Mesendoderm (in vitro differentiated cells): ENCODE results near the gene OGA.

Source experiments
- DNase-seq: peaks from one replicate; pipeline ENCODE4 v3.0.0; 2013
- H2AK5ac ChIP-seq: 2 replicates; pipeline ENCODE4 v1.6.1; 2013; ENCODE audit warnings: low read length, inconsistent platforms
- H2BK120ac ChIP-seq: 2 replicates; pipeline ENCODE4 v1.6.1; 2013; ENCODE audit warnings: low read depth, mild to moderate bottlenecking, low read length, moderate library complexity, mixed read lengths
- H2BK15ac ChIP-seq: replicated peaks from 2 replicates; pipeline ENCODE4 v1.6.1; 2013; ENCODE audit warnings: low read depth, mild to moderate bottlenecking, moderate library complexity
- H2BK5ac ChIP-seq: 2 replicates; pipeline ENCODE4 v1.6.1; 2013; ENCODE audit warnings: low read length, inconsistent platforms
- H3K18ac ChIP-seq: 2 replicates; pipeline ENCODE4 v1.6.1; 2013; ENCODE audit warnings: mild to moderate bottlenecking, low read length, mixed read lengths
- H3K23ac ChIP-seq: one replicate; pipeline ENCODE4 v1.6.1; 2013; ENCODE audit warnings: low read length
- H3K27ac ChIP-seq: 2 replicates; pipeline ENCODE4 v1.5.1; 2013; ENCODE audit warnings: low read depth, mild to moderate bottlenecking, inconsistent platforms, low read length, moderate library complexity
- H3K27me3 ChIP-seq: 2 replicates; pipeline ENCODE4 v1.6.1; 2013; ENCODE audit warnings: low read length, control low read depth, mild to moderate bottlenecking, inconsistent platforms; ENCODE audit not compliant: insufficient read depth, poor library complexity
- H3K36me3 ChIP-seq: 2 replicates; pipeline ENCODE4 v1.6.1; 2013; ENCODE audit warnings: low read length, inconsistent platforms; ENCODE audit not compliant: control insufficient read depth, insufficient read depth
- H3K4ac ChIP-seq: one replicate; pipeline ENCODE4 v1.6.1; 2013; ENCODE audit warnings: low read depth, mild to moderate bottlenecking, low read length, moderate library complexity
- H3K4me1 ChIP-seq: 2 replicates; pipeline ENCODE4 v1.6.1; 2013; ENCODE audit warnings: low read depth, low read length, inconsistent platforms; ENCODE audit not compliant: control insufficient read depth
- H3K4me2 ChIP-seq: 2 replicates; pipeline ENCODE4 v1.6.1; 2013; ENCODE audit warnings: low read length
- H3K4me3 ChIP-seq: 2 replicates; pipeline ENCODE4 v1.5.1; 2013; ENCODE audit warnings: mild to moderate bottlenecking, low read length
- H3K56ac ChIP-seq: one replicate; pipeline ENCODE4 v1.6.1; 2013; ENCODE audit warnings: low read length
- H3K79me1 ChIP-seq: 2 replicates; pipeline ENCODE4 v1.6.1; 2013; ENCODE audit warnings: low read length, inconsistent platforms
- H3K79me2 ChIP-seq: 2 replicates; pipeline ENCODE4 v1.6.1; 2013; ENCODE audit warnings: mild to moderate bottlenecking, low read length; ENCODE audit not compliant: control insufficient read depth, insufficient read depth
- H3K9ac ChIP-seq: 2 replicates; pipeline ENCODE4 v1.6.1; 2013; ENCODE audit warnings: low read length, inconsistent platforms
- H4K5ac ChIP-seq: one replicate; pipeline ENCODE4 v1.6.1; 2013; ENCODE audit warnings: low read length
- H4K8ac ChIP-seq: one replicate; pipeline ENCODE4 v1.6.1; 2013; ENCODE audit warnings: low read depth, mild to moderate bottlenecking, control low read depth, low read length, moderate library complexity
- WGBS: extraction: QIAGEN DNeasy Blood & Tissue Kit; methylation state at CpG from one replicate; pipeline ENCODE4 v1.1.7; 2013; ENCODE audit warnings: low lambda C conversion rate, missing lambda C conversion rate; ENCODE audit not compliant: insufficient coverage; ENCODE audit errors: extremely low coverage; 5-methylcytosine and 5-hydroxymethylcytosine counted together

Gene OGA

DNA sequence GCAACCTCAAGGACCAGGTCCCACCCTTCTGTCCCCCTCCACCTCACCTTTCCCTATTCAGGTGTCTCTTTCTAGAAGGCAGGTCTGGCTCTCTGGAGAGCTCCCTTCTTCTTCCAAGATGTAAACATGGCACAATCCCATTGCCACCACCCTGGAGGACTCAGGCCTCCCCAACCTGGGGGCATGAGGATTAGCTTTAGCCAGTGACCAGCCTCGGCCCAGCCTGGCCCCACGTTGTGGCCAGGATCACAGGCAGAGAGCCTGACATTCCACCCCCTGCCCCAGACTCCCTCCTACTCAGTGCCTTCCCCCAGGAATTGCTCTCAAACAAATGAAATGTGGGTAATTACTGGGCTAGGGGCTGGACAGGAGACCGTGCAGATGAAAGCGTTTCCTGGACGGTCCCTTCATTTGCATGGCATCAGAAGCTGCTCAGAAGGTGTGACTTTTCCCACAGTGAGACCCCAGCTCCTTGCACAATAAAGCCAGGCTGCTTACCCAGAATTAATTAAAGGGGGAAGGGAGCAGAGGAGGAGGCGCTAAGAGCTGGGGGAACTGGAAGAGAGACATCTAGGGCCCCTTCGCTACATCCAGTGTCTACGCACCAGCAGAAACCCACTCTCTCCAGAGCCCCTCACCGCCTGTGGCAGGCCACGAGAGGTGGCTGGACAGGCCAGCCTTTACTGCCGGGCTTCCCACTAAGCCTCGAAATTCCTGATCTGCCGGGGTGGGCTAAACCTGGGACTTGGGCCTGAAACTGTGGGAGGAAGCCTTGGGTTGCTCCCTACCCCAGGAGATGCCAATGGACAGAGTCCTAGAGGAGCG lies 50.1 kb downstream of the OGA start:
- no peak for DNase-seq
- no peak overlapping the region for H3K27ac ChIP-seq
- H3K4ac ChIP-seq, result no peak overlapping the region
- no peak overlapping the region for H2BK5ac ChIP-seq
- no peak overlapping the region for H2AK5ac ChIP-seq
- no peak overlapping the region for H3K9ac ChIP-seq
- no peaks in the 10 kb centered on the region for H3K79me2 ChIP-seq
- H4K5ac ChIP-seq, result no peak overlapping the region
- H3K4me3 ChIP-seq, result no peak overlapping the region
- H3K4me2 ChIP-seq, result no peak overlapping the region
- H3K79me1 ChIP-seq, result no peaks in the 10 kb centered on the region
- H2BK120ac ChIP-seq, result no peak overlapping the region
- no peak overlapping the region for H4K8ac ChIP-seq
- H3K56ac ChIP-seq, result no peak overlapping the region
- peaks cover 3% of the 10 kb centered on the region for H3K4me1 ChIP-seq
- H3K27me3 ChIP-seq, result no peaks in the 10 kb centered on the region
- H3K23ac ChIP-seq, result no peak overlapping the region
- no peak overlapping the region for H3K18ac ChIP-seq
- no peaks in the 10 kb centered on the region for H3K36me3 ChIP-seq
- H2BK15ac ChIP-seq, result no peak overlapping the region
- no CpG with 5 or more reads among the region's 14 CpGs for WGBS

DNA sequence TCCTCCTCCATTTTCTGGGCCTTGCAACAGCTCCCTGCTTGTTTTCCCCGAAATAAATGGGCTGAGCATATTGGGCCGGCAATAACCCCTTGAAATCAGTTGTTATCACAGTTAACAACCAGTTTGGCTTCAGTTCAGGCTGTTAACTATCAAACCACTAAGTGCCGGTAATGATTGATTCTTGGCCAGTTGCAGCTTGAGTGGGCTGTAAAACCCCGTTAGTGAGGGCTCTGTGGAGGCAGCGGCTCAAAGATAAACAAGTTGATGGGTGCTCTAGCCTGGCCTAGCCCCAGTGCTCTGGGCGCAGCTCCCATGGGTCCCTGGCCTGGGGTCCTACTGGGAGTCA lies 50.7 kb downstream of the OGA start:
- WGBS, result no CpG with 5 or more reads among the region's 6 CpGs

DNA sequence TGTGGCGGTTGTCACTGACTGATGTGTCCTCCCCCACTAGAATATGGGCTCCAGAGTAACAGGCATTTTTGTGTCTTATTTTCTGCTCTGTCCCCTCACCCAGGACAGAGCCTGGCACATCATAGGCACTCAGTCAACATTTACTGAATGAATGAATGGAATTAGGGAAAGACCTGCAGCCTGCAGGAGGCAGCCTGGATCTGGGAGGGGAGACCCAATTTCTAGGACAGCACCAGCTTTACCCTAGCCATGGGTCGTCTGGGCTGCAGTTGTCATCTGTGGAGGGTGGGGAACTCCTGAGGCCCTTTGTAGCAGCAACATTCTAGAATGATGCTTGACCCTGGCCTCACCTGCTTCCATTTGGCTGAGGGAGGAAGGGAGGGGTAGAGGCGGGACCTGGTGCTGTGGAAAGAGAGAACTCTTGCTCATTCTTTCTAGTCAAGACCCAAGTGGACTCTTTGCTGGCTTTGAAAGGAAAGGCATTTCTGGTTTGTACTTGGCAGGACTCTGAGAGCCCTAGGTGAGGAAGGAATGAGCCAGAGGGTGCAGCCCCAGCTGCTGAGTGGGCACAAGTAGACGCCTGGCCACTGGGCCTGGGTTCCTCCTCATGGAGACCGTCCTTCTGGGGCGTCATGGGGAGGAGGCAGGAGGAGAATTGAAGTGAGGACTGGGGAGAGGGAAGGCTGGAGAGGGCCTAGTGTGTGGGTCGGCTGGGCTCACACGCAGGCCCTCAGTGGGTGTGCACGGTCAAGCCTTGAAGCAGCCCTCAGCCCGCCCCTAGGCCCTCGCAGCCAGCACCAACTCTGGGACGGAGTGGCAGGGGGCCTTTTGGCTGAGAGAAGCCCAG lies 51.3 kb downstream of the OGA start:
- Histone ChIP-seq H4K8ac (no peak overlapping the region), H3K4ac (no peak overlapping the region), H3K36me3 (no peaks in the 10 kb centered on the region), H3K79me1 (no peaks in the 10 kb centered on the region), H3K79me2 (no peaks in the 10 kb centered on the region), H2BK5ac (no peak overlapping the region), H3K4me3 (no peak overlapping the region), H3K23ac (no peak overlapping the region), H3K9ac (no peak overlapping the region), H3K4me1 (peaks cover 3% of the 10 kb centered on the region), H2BK120ac (no peak overlapping the region), H3K4me2 (no peak overlapping the region), H2AK5ac (no peak overlapping the region), H3K27me3 (no peaks in the 10 kb centered on the region), H3K18ac (no peak overlapping the region), H3K27ac (no peak overlapping the region), H4K5ac (no peak overlapping the region), H2BK15ac (no peak overlapping the region), H3K56ac (no peak overlapping the region)
- DNase-seq, result no peak
- no CpG with 5 or more reads among the region's 12 CpGs for WGBS

More for the DNA sequence above, 50.7 kb downstream of the OGA start:
- Histone ChIP-seq H3K4me2 (no peak overlapping the region), H2AK5ac (no peak overlapping the region), H3K4ac (no peak overlapping the region), H3K23ac (no peak overlapping the region), H2BK15ac (no peak overlapping the region), H3K79me2 (no peaks in the 10 kb centered on the region), H2BK120ac (no peak overlapping the region), H3K18ac (no peak overlapping the region), H2BK5ac (no peak overlapping the region), H3K56ac (no peak overlapping the region), H3K27me3 (no peaks in the 10 kb centered on the region), H4K8ac (no peak overlapping the region), H3K9ac (no peak overlapping the region), H3K79me1 (no peaks in the 10 kb centered on the region), H3K4me1 (peaks cover 3% of the 10 kb centered on the region), H3K4me3 (no peak overlapping the region), H3K36me3 (no peaks in the 10 kb centered on the region), H4K5ac (no peak overlapping the region), H3K27ac (no peak overlapping the region)
- no peak for DNase-seq

DNA sequence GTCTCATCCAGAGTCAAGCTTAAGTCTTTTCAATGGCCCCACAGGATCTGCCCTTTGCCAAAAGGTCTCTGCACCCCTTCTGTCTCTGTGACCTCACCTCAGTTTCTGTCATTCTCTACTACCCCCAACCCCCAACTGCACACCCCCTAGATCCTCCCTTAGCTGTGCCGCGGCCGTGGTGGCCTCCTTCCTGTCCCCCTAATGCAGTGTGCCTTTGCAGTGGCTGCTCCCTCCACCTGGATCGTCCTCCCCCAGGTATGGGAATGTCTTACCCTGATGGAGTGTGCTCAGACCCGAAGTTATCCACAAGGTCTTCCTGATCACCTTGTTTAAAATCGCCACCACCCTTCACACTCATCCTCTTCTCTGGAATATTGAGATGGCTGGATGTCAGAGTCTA lies 51.9 kb downstream of the OGA start:
- Histone ChIP-seq H3K23ac (no peak overlapping the region), H3K27ac (no peak overlapping the region), H3K4me2 (no peak overlapping the region), H3K79me2 (no peaks in the 10 kb centered on the region), H3K79me1 (no peaks in the 10 kb centered on the region), H2AK5ac (no peak overlapping the region), H3K56ac (no peak overlapping the region), H3K9ac (no peak overlapping the region), H3K36me3 (no peaks in the 10 kb centered on the region), H3K27me3 (no peaks in the 10 kb centered on the region), H3K18ac (no peak overlapping the region), H2BK5ac (no peak overlapping the region), H4K8ac (no peak overlapping the region), H3K4ac (no peak overlapping the region), H3K4me3 (no peak overlapping the region), H2BK120ac (no peak overlapping the region), H3K4me1 (peaks cover 3% of the 10 kb centered on the region), H2BK15ac (no peak overlapping the region), H4K5ac (no peak overlapping the region)
- no CpG with 5 or more reads among the region's 6 CpGs for WGBS
- no peak for DNase-seq

DNA sequence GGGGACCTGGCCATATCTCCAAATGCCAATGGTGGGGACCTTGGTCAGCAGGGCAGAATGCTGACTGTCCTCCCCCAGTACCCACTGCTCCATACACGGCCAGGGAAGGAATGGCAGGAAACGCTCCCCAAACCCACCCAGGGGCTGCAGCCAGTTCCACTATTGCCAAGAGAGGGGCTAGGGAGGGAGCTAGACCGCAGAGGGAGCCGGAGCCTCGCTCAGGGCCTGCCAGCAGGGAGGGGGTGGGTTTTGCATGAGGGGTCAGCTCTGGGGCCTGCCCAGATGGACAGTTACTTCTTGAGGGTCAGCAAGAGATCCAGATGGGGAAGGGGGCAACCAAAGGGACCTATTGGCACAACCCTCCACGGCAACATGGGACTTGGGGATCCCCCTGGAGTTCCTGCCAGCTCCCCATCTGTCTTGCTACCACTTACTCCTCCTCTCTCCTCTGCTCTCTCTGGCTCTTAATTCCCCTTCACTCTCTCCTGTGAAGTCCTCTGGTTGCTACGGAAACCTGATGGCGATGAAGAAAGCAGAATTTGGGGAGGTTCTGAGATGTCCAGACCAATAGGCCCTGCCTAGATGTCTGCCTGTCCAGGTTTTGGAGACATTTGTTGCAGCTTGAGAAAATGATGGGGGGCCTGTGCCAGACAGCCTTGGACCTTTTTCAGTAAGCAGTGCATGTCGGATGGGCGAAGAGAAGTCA lies 55.0 kb downstream of the OGA start:
- Histone ChIP-seq H2BK5ac (no peak overlapping the region), H3K4me3 (no peak overlapping the region), H3K36me3 (no peaks in the 10 kb centered on the region), H3K27ac (no peak overlapping the region), H3K4ac (no peak overlapping the region), H4K8ac (no peak overlapping the region), H3K79me2 (no peaks in the 10 kb centered on the region), H3K79me1 (no peaks in the 10 kb centered on the region), H3K23ac (peak overlapping the region; percentile 97), H3K4me2 (no peak overlapping the region), H4K5ac (no peak overlapping the region), H3K18ac (no peak overlapping the region), H3K4me1 (peaks cover 6% of the 10 kb centered on the region), H2BK15ac (no peak overlapping the region), H2BK120ac (no peak overlapping the region), H3K9ac (no peak overlapping the region), H3K27me3 (no peaks in the 10 kb centered on the region), H2AK5ac (no peak overlapping the region), H3K56ac (no peak overlapping the region)
- WGBS, result no CpG with 5 or more reads among the region's 10 CpGs
- no peak for DNase-seq
